Measurements from ENCODE around the gene MRFAP1L1. TPM values are rescaled to one million over a fixed set of nuclear protein-coding genes. Genes with fewer than 3 reads are reported as not detected.

Gene MRFAP1L1
- total and polyA plus RNA-seq, 2 donors (not counting 3 experiments of a cell fraction or from before 2014, with no cell fraction given): 28.7 to 42.0 TPM

GRCh38 chr4:6742989-6743388, 33.3 kb upstream of the MRFAP1L1 start:
- Histone ChIP-seq H3K36me3 (ENCODE audit: control insufficient read depth in 2 of 2, extremely low read depth in 1 of 2, insufficient read depth in 2 of 2, low read length in 2 of 2) (no peaks in the 10 kb centered on the region), H3K27me3 (ENCODE audit: control insufficient read depth in 2 of 2, insufficient read depth in 2 of 2, low read length in 2 of 2) (peaks cover 0 to 1% of the 10 kb centered on the region in 2 experiments), H3K9me3 (replicated peaks; ENCODE audit: control insufficient read depth, insufficient read depth, low read length) (no peaks in the 10 kb centered on the region), H3K9me1 (replicated peaks; ENCODE audit: control insufficient read depth, extremely low read depth, insufficient read depth, low read length) (no peaks in the 10 kb centered on the region), H3K4me3 (replicated peaks in 1 of 3; ENCODE audit: insufficient read depth in 1 of 3, low read depth in 1 of 3, low read length in 3 of 3) (no peak overlapping the region), H3K27ac (ENCODE audit: insufficient read depth, low read depth, low read length) (no peak overlapping the region), H3K4me1 (ENCODE audit: control insufficient read depth, extremely low read depth, insufficient read depth, low read length) (no peaks in the 10 kb centered on the region), H3K9ac (replicated peaks; ENCODE audit: extremely low read depth, insufficient read depth, low read length) (no peak overlapping the region), H3K4me2 (ENCODE audit: insufficient read depth, low read length) (no peak overlapping the region), H4K20me1 (replicated peaks; ENCODE audit: control insufficient read depth, extremely low read depth, insufficient read depth, low read length) (no peaks in the 10 kb centered on the region), H3K79me2 (ENCODE audit: control insufficient read depth, insufficient read depth, low read length) (no peaks in the 10 kb centered on the region), H2AFZ (ENCODE audit: low read depth, low read length) (no peak overlapping the region)
- CTCF ChIA-PET: interaction anchor here (1.3 to 1.4 kb wide), 3 partner anchors 15 to 131 kb away, joined by 3 to 4 read pairs (median 4); no protein-coding TSS in a partner anchor
- FAIRE-seq: no peak
- TF ChIP-seq FOS (IDR thresholded peaks at IDR 0.05; ENCODE audit: borderline replicate concordance, insufficient read depth, low read length) (no peak), EZH2 (IDR thresholded peaks at IDR 0.05; ENCODE audit: borderline replicate concordance, low read depth, low read length, severe bottlenecking) (no peak), CTCF (IDR thresholded peaks at IDR 0.05; ENCODE audit: extremely low read depth in 1 of 2, insufficient read depth in 1 of 2, low read depth in 1 of 2, low read length in 2 of 2) (no peak), JUN (IDR thresholded peaks at IDR 0.05; ENCODE audit: borderline replicate concordance, insufficient read depth, insufficient read length, low read depth) (no peak), MAX (IDR thresholded peaks at IDR 0.05; ENCODE audit: insufficient read depth, insufficient read length) (no peak)
- dilution Hi-C loops (cut with MboI; ENCODE audit: extremely low pct_ligation_motif_present, low sequenced_read_pairs): no loop called here
- POLR2A ChIA-PET: interaction anchor here (0.6 kb wide), 1 partner anchor 125 kb away, joined by 9 read pairs; no protein-coding TSS in a partner anchor
- no TSS peak for BruUV-seq (replicated peaks)
- intact Hi-C loops (cut with micrococcal nuclease): no loop called here
- DNase-seq (ENCODE audit: low read depth, low spot score): no peak

All from endothelial cell of umbilical vein (primary cell).